ENCODE measurements around the gene PEAK1. TPM values are rescaled to one million over a fixed set of nuclear protein-coding genes. Genes with fewer than 3 reads are reported as not detected.
A peak's percentile ranks its signal among the peaks of the same experiment; 100 is the strongest.

Gene PEAK1
- total RNA-seq (2014; rRNA removed; shearing (Covaris generic); ENCODE audit: low replicate concordance) = 6.4 and 28.4 TPM in 2 replicates

DNA sequence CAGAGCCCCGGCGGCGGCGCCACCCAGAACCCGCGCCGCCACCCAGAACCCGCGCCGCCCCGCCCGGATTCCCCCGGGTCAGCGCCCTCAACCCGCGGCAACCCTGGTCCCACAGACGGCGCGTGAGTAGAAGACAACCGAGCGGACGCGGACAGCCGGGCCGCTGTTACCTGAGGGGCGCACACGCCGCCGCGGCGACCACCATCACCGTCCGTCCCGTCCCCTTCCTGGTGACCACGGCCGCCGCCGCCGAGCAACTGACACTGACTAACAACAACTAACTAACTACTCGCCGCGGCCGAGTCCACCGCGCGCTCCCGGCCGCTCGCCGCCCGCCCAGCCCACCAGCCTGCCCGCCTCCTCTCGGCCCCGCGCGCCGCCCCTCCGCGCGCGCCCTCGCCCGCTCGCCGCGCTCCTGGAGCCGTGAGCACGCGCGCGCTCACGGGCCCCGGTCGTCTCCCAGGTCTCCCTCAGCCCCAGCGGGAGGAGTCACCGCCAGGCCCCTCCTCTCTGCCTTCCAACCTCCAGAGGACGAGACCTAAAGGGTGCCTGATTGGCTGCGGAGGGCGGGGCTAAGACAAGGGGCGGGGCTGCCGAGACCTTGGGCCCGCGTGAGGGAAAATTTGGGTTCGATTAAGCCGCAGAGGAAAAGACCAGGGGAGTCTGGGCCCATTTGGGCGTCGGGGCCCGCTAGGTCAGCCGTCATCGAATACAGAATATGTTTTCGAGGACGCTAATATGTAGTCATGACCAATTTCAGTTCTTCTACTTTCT lies at the start of gene PEAK1:
Gene PEAK1, minus strand, starts transcription at position 269 of the 774 bp plus-strand sequence. CDS start 238,178 bp downstream, outside the sequence.
- in situ Hi-C loops (cut with HindIII; ENCODE audit: low pct_unique_long_range_greater_than_20kb, low sequenced_read_pairs) = no loop called here
- DNase-seq (ENCODE audit: low read depth) = peak; percentile 98

GRCh38 chr15:77468896-77469295 lies 49.0 kb upstream of the PEAK1 start:
- DNase-seq (ENCODE audit: low read depth) = no peak
- in situ Hi-C loops (cut with HindIII; ENCODE audit: low pct_unique_long_range_greater_than_20kb, low sequenced_read_pairs) = no loop called here

- no peak for DNase-seq (ENCODE audit: low read depth)
Observed at GRCh38 chr15:77466521-77466920, 46.6 kb upstream of the PEAK1 start.

GRCh38 chr15:77464129-77464865 lies 44.4 kb upstream of the PEAK1 start:
- DNase-seq (ENCODE audit: low read depth) = peak; percentile 30

More at GRCh38 chr15:77466521-77466920, 46.6 kb upstream of the PEAK1 start:
- in situ Hi-C loops (cut with HindIII; ENCODE audit: low pct_unique_long_range_greater_than_20kb, low sequenced_read_pairs) = no loop called here

GRCh38 chr15:77461486-77461885 lies 41.6 kb upstream of the PEAK1 start:
- in situ Hi-C loops (cut with HindIII; ENCODE audit: low pct_unique_long_range_greater_than_20kb, low sequenced_read_pairs) = no loop called here

More at GRCh38 chr15:77464129-77464865, 44.4 kb upstream of the PEAK1 start:
- in situ Hi-C loops (cut with HindIII; ENCODE audit: low pct_unique_long_range_greater_than_20kb, low sequenced_read_pairs) = no loop called here

DNA sequence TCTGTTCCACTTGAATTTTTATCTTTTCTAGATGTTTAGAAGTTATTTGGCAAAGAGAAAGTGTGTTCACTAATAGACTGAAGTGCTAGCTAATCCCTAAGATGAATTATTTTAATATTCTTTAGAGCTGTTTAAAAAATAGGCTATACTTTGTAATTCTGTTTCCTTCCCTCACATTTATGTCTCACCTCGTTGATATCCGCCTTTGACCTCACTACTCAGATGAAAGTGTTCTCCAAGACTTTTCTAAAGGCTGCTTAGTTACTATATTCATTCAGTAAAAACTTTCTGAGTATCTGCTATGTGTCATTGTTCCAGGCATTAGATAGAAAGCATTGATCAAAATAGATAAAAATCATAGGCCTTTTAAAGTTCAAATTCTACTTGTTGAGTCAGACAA lies 39.1 kb upstream of the PEAK1 start:
- no peak for DNase-seq (ENCODE audit: low read depth)
- in situ Hi-C loops (cut with HindIII; ENCODE audit: low pct_unique_long_range_greater_than_20kb, low sequenced_read_pairs) = no loop called here

More at GRCh38 chr15:77461486-77461885, 41.6 kb upstream of the PEAK1 start:
- no peak for DNase-seq (ENCODE audit: low read depth)

DNA sequence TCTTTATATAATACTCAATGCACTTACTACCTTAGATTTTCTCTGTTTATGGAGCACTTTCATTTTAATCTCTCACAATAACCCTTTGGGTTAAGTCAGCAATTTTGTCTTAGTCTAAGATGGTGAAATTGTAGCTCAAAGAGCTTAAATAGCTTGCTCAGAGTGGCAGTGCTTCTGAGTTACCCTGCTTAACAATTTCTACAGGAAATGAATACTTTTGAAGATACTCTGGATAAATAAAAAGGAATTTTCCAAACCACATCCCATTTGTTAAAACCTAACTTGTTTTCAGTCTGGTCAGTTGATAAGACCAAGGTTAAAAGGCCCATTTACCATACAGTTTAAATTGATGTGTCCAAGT lies 38.0 kb upstream of the PEAK1 start:
- DNase-seq (ENCODE audit: low read depth) = no peak
- in situ Hi-C loops (cut with HindIII; ENCODE audit: low pct_unique_long_range_greater_than_20kb, low sequenced_read_pairs) = no loop called here

DNA sequence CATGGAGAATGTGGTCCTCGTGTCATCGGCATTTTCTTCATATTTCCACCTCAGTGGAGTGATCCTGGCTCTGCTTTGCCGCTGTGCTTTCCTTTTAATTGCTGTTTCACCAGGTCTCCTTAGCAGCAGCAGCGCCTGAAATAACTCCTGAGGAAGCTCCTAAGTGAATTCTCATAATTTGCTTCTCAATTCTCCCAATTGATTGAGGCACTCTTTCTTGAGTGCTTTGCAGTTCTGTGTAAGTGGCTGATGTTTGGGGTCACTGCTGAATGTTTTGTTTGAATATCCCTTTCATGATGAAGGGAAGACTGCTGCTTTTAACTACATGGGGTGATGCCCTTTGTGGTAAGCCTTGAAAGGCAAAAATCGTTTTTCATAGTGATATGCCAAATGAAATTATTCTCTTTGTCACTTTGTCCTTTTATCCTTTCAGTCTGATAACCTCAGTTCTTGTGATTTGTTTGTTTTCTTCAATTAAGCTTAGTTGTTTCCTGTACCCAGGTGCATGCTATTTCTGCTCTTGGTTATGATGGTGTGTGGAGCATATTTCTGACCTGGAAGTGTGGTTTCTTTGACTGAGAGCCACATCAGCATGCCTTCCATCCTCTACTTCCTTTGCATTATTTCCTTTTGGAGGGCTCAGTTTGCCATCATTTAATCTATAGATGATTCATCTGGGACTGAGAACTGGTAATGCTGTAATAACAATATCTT lies 37.4 kb upstream of the PEAK1 start:
- in situ Hi-C loops (cut with HindIII; ENCODE audit: low pct_unique_long_range_greater_than_20kb, low sequenced_read_pairs) = no loop called here
- DNase-seq (ENCODE audit: low read depth) = no peak

DNA sequence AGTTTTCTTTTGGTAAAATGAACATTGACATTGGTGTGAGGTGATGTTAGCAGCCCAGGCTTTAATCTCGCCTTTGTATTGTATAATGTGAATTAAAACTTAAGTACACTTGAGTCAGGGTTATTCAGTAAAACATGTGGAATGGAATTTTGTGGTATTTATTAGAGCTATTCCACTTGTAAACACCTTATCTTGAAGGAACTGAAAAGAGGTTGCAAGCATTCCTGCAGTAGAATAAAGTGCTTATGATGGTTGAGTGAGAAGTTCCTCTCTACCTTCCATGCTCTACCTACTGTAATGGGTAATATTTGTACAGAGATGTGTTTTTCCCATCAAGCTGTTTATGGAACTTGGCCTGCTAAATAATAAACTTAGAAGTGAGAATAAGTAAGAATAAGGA lies 36.8 kb upstream of the PEAK1 start:
- no peak for DNase-seq (ENCODE audit: low read depth)
- in situ Hi-C loops (cut with HindIII; ENCODE audit: low pct_unique_long_range_greater_than_20kb, low sequenced_read_pairs) = no loop called here

GRCh38 chr15:77455696-77456321 lies 35.9 kb upstream of the PEAK1 start:
- in situ Hi-C loops (cut with HindIII; ENCODE audit: low pct_unique_long_range_greater_than_20kb, low sequenced_read_pairs) = no loop called here
- DNase-seq (ENCODE audit: low read depth) = peak; percentile 8

GRCh38 chr15:77454951-77455350 lies 35.0 kb upstream of the PEAK1 start:
- in situ Hi-C loops (cut with HindIII; ENCODE audit: low pct_unique_long_range_greater_than_20kb, low sequenced_read_pairs) = no loop called here
- no peak for DNase-seq (ENCODE audit: low read depth)

DNA sequence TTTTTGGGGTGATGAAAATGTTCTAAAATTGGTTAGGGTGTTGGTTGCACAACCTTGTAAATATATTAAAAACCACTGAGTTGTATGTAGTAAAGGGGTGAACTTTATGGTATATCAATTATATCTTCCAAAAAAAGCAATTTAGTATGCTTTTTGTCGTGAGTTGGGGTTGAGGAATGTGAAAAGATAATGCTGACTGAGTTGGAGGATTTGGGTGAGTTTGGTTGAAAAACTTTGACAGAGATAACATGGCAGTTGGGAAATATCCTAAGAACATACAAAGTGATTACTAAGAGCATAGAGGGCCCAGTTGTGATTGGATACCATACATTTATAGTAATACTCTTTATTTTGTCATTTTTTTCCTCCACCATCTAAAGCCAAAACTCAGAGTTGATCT lies 34.4 kb upstream of the PEAK1 start:
- DNase-seq (ENCODE audit: low read depth) = no peak
- in situ Hi-C loops (cut with HindIII; ENCODE audit: low pct_unique_long_range_greater_than_20kb, low sequenced_read_pairs) = no loop called here

DNA sequence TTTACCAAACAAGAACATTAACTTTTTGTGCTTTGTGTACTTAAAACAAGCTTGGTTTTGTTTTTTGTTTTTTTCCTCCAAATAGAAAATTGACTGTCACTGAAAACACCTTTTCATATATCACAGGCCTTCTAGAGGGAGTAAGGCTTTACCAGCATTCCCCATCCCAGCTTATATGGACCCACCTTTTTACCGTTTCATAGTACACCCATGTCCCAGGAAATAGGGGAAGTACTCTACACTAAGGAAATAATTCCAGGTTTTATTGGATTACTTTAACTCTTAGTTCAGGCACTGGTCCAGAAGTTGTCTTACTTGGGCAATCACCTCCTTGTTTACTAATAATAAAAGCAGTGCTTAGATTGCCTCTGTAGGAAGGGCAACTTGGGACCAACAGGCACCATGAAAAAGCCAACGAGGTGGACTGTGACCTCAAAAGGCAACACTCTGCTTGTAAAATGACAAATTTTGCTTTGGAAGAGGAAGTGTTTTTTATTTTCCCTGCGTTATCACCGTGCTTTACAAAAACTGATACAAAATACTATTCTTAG lies 27.0 kb upstream of the PEAK1 start:
- DNase-seq (ENCODE audit: low read depth) = no peak
- in situ Hi-C loops (cut with HindIII; ENCODE audit: low pct_unique_long_range_greater_than_20kb, low sequenced_read_pairs) = no loop called here

DNA sequence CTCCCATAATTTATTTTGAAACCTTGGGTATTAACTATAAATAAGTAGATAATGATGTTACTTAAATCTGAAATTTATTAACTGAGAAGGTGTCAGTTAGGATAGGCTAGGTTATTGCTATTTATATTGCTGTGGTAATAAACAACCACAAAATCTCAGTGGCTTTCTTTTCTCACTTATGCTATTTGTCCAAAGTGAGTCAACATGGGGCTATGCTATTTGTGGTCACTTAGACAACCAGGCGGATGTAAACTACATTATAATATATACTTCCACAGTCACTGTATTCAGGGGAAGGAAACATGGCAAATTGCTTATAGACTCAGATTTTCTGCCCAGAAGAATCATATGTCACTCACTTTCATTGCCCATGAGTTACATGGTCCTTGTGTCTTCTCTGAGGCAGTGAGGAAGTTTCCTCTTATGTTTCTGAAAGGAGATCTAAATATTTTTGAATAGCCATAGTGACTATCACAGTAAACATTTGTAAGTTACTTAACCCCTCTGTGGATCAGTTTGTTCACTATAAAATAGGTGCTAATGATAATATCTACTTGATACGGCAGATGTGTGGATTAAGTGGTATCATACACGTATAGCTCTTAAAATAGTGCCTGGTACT lies 20.6 kb upstream of the PEAK1 start:
- no peak for DNase-seq (ENCODE audit: low read depth)
- in situ Hi-C loops (cut with HindIII; ENCODE audit: low pct_unique_long_range_greater_than_20kb, low sequenced_read_pairs) = no loop called here

DNA sequence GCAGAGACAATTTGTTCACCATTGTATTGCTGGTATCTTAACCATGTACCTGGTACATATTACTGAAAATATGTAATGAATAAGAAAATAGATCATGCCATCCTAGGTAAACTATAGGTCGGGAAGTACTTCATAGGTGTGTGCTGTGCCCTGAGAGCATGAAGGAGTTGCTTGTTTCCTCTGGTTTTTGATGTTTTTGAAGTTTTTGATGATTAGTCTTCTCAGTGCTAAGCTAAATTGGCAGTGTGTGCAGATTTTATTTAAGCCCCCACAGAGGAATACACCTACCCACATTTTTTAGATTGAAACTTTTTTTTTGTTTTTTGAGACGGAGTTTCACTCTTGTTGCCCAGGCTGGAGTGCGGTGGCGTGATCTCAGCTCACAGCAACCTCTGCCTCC lies 17.4 kb upstream of the PEAK1 start:
- no peak for DNase-seq (ENCODE audit: low read depth)
- in situ Hi-C loops (cut with HindIII; ENCODE audit: low pct_unique_long_range_greater_than_20kb, low sequenced_read_pairs) = no loop called here

DNA sequence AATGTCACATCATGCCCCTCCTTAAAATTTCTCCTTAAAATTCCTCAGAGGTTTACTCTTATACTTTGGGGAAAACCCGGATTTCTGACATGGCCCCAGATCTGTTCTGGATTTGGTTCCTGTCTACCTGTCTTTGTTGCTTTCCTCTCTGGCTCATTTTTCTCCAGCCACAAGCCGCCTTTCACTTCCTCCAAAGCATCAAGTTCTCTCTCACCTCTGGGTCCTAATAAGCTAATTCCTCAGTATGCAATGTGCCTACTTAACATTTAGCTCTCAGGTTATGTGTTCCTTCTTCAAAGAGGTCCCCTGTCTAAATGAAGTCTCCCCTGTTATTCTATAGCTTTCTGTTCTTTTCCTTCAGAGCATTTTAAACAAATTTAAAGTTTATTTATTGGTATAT lies 16.9 kb upstream of the PEAK1 start:
- in situ Hi-C loops (cut with HindIII; ENCODE audit: low pct_unique_long_range_greater_than_20kb, low sequenced_read_pairs) = no loop called here
- DNase-seq (ENCODE audit: low read depth) = no peak

DNA sequence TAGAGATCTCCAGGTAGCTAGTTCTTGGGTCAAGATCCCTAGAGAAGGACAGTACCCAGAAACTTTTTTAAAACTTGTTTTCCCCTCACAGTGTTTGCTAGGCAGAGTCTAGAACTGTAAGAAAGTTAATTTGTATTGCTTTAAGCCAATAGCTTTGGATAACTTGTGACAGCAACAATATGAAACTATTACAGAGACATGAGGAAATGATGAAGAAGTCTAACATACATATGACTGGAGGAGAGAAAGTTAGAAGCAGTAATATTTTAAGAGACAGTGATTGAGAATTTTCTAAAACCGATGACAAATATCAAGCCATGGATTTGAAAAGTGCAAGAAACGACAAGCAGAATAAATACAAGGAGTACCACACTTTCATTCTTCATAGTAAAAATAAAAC lies 10.7 kb upstream of the PEAK1 start:
- in situ Hi-C loops (cut with HindIII; ENCODE audit: low pct_unique_long_range_greater_than_20kb, low sequenced_read_pairs) = no loop called here
- no peak for DNase-seq (ENCODE audit: low read depth)

DNA sequence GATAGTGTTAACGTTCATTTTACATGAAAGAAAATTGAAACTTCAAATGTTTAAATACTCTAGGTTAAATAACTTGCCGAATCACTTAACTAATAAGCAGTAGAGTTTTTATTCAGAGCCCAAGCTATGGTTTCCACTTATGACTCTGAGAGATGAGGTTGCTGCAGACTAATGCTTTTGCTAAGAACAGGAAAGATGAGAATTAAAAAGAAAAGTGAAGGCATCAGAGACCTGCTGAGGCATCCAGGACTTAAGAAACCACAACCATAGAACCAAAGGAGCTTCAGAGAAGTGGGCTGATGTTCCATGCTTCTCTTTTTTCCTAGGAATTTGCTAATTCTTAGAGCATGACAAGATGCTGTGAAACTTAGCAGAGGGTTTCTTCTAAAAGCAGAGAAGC lies 10.3 kb upstream of the PEAK1 start:
- in situ Hi-C loops (cut with HindIII; ENCODE audit: low pct_unique_long_range_greater_than_20kb, low sequenced_read_pairs) = no loop called here
- DNase-seq (ENCODE audit: low read depth) = no peak
